ENCODE measurements around the gene ASF1A. TPM values are rescaled to one million over a fixed set of nuclear protein-coding genes. Genes with fewer than 3 reads are reported as not detected.

ASF1A gene
- total RNA-seq, 1 donor: 23.7 TPM

GRCh38 chr6:118905084-118905483 lies 11.1 kb downstream of the ASF1A start:
- DNase-seq (ENCODE audit: low read depth): no peak
- no peak for TF ChIP-seq CTCF (IDR thresholded peaks at IDR 0.05; ENCODE audit: insufficient read depth, low read depth, low read length)
- no peak overlapping the region for H3K4me3 ChIP-seq (ENCODE audit: low read depth, low read length)

GRCh38 chr6:118905851-118906250 lies 11.9 kb downstream of the ASF1A start:
- DNase-seq (ENCODE audit: low read depth): no peak
- TF ChIP-seq CTCF (IDR thresholded peaks at IDR 0.05; ENCODE audit: insufficient read depth, low read depth, low read length): no peak
- H3K4me3 ChIP-seq (ENCODE audit: low read depth, low read length): no peak overlapping the region

- no peak for DNase-seq (ENCODE audit: low read depth)
- H3K4me3 ChIP-seq (ENCODE audit: low read depth, low read length): no peak overlapping the region
- TF ChIP-seq CTCF (IDR thresholded peaks at IDR 0.05; ENCODE audit: insufficient read depth, low read depth, low read length): no peak
These were observed 14.5 kb downstream of the ASF1A start for GRCh38 chr6:118908441-118908840.

GRCh38 chr6:118912646-118913045 lies 18.7 kb downstream of the ASF1A start:
- DNase-seq (ENCODE audit: low read depth): no peak
- TF ChIP-seq CTCF (IDR thresholded peaks at IDR 0.05; ENCODE audit: insufficient read depth, low read depth, low read length): no peak

GRCh38 chr6:118913161-118913560 lies 19.2 kb downstream of the ASF1A start:
- no peak overlapping the region for H3K4me3 ChIP-seq (ENCODE audit: low read depth, low read length)
- DNase-seq (ENCODE audit: low read depth): no peak
- TF ChIP-seq CTCF (IDR thresholded peaks at IDR 0.05; ENCODE audit: insufficient read depth, low read depth, low read length): no peak

More at GRCh38 chr6:118912646-118913045, 18.7 kb downstream of the ASF1A start:
- H3K4me3 ChIP-seq (ENCODE audit: low read depth, low read length): no peak overlapping the region

GRCh38 chr6:118914598-118914997 lies 20.6 kb downstream of the ASF1A start:
- no peak for TF ChIP-seq CTCF (IDR thresholded peaks at IDR 0.05; ENCODE audit: insufficient read depth, low read depth, low read length)
- no peak for DNase-seq (ENCODE audit: low read depth)
- H3K4me3 ChIP-seq (ENCODE audit: low read depth, low read length): no peak overlapping the region

- TF ChIP-seq CTCF (IDR thresholded peaks at IDR 0.05; ENCODE audit: insufficient read depth, low read depth, low read length): no peak
- DNase-seq (ENCODE audit: low read depth): no peak
These were observed 23.8 kb downstream of the ASF1A start for GRCh38 chr6:118917546-118918328.

More at GRCh38 chr6:118917546-118918328, 23.8 kb downstream of the ASF1A start:
- H3K4me3 ChIP-seq (ENCODE audit: low read depth, low read length): no peak overlapping the region

Data from fibroblast of villous mesenchyme (primary cell).